ENCODE data around the gene HDAC4. TPM values are rescaled to one million over a fixed set of nuclear protein-coding genes. Genes with fewer than 3 reads are reported as not detected.

The HDAC4 gene
- polyA plus RNA-seq, 6 donors from 2014 or later = 1.5 to 6.8 (median 2.8) TPM; not detected in 1

DNA sequence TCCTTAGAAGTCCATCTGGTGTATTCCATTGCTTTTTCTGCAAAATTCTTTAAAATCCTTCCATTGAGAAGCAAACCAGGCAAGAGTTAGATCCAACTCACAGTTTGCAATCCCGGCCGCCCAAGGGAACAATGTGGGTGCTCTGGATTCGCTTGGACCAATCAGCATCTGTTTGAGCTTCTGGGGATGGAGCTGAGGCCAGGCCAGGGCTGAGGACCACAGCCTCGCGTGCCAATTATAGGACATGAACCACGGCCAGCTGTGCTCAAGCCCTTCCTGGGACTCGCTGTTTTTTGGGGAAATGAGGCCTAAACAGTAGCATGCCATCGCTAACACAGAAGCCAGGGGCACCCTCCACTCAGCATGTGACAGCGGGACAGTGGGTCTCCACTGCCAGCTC is 270.8 kb downstream of the HDAC4 start:
- Mint-ChIP-seq H3K4me1 (no peaks in the 10 kb centered on the region), H3K9me3 (no peaks in the 10 kb centered on the region), H3K4me3 (no peak overlapping the region), H3K27me3 (no peaks in the 10 kb centered on the region), H3K27ac (no peak overlapping the region), H3K36me3 (peaks cover 21 to 24% of the 10 kb centered on the region in 2 donors)
- ATAC-seq (ENCODE audit: low read depth in 2 of 2) (no peak), DNase-seq (no peak)

DNA sequence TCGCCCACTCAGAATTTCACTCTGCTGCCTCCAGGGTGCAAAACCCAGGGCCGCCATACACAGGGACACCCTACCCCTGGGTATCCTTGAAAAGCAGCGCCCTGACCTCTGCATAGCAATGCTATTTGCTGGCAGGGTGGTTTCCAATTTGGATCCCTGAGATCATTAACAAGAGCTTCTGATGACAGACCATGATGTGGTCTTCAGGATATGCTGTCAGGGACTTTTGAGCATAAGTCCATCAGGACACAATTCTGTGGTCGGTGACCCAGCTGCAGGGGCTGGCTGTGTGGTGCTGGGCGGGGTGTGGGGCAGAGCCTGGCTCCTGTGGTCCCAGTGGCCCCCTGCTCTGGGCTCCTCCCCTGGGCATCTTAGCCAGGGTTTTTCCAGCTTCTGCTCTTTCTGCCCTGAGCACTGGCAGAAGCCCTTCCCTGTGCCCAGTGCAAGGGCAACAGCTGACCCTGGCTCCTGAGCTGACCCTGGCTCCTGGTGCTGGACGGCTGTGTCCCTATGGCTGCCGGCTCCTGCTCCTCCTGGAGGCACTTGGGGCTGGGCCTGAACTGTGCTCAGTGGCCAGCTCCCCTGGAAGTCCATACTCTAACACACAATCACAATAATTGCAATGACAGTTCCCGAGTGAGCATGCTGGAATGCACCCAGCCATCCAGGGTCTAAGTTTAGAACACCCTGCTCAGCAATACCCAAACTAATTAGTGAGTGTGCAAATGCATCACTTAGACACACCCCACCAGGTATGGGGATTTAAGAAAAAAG is 271.5 kb downstream of the HDAC4 start:
- H3K27ac Mint-ChIP-seq = peak overlapping the region in 1 of 6 donors; percentile 89
- peaks cover 17 to 24% of the 10 kb centered on the region in 2 donors for H3K36me3 Mint-ChIP-seq
- no peak overlapping the region for H3K4me3 Mint-ChIP-seq
- ATAC-seq (ENCODE audit: low read depth in 2 of 2) = no peak
- no peaks in the 10 kb centered on the region for H3K27me3 Mint-ChIP-seq
- no peaks in the 10 kb centered on the region for H3K9me3 Mint-ChIP-seq
- no peaks in the 10 kb centered on the region for H3K4me1 Mint-ChIP-seq
- DNase-seq = no peak

DNA sequence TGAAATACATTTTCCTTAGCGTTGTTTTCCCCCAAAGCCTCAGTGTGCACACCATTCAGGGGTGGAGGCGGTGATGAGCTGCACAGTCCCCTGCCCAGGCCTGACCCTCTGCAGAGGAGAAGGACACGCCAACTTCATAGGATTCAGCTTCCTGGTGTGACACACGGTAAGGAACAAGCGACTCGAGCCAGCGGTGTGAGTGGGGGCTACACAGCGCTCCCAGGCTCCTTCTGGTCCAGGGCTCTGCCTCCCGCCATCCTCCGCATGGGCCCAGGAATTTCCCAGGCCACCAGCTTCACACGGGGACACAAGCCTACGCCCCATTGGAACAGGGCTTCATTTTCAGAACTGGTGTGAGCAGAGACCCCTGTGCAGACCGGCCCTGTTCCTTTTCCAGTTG is 272.1 kb downstream of the HDAC4 start:
- Mint-ChIP-seq H3K9me3 (no peaks in the 10 kb centered on the region), H3K27ac (peak overlapping the region in 1 of 6 donors; percentile 89), H3K4me1 (no peaks in the 10 kb centered on the region), H3K36me3 (peaks cover 17 to 31% of the 10 kb centered on the region in 2 donors), H3K27me3 (no peaks in the 10 kb centered on the region), H3K4me3 (peak overlapping the region in 1 of 8 donors; percentile 29)
- DNase-seq (no peak), ATAC-seq (ENCODE audit: low read depth in 2 of 2) (no peak)

DNA sequence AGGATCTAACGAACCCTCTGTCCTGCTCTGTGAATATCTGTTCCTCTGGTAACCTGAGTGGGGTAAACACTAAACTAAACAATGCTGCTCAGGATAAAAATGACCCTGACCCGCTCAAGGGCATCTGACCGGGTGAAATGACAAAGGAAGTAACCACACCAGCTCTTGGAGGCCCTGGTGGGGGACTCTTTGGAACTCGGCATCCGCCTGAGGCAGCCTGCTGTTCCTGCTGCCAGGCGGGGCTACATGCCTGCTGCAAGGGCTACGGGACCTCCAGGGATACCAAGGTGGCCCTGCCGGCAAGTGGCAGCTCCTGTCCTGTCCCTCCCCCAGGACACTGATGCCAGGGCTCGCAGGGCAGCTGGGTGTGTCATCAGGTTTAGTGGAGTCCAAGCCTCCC is 273.3 kb downstream of the HDAC4 start:
- DNase-seq (no peak), ATAC-seq (ENCODE audit: low read depth in 2 of 2) (no peak)
- Mint-ChIP-seq H3K36me3 (peaks cover 9 to 25% of the 10 kb centered on the region in 2 donors), H3K9me3 (no peaks in the 10 kb centered on the region), H3K4me3 (no peak overlapping the region), H3K27me3 (no peaks in the 10 kb centered on the region), H3K27ac (no peak overlapping the region), H3K4me1 (no peaks in the 10 kb centered on the region)

GRCh38 chr2:239125726-239126675 is 274.8 kb downstream of the HDAC4 start:
- no peaks in the 10 kb centered on the region for H3K4me1 Mint-ChIP-seq
- H3K27ac Mint-ChIP-seq = no peak overlapping the region
- H3K4me3 Mint-ChIP-seq = no peak overlapping the region
- no peaks in the 10 kb centered on the region for H3K27me3 Mint-ChIP-seq
- H3K9me3 Mint-ChIP-seq = no peaks in the 10 kb centered on the region
- DNase-seq = no peak
- ATAC-seq (ENCODE audit: low read depth in 2 of 2) = no peak
- peaks cover 8 to 18% of the 10 kb centered on the region in 2 donors for H3K36me3 Mint-ChIP-seq

GRCh38 chr2:239124152-239124899 is 276.5 kb downstream of the HDAC4 start:
- H3K27me3 Mint-ChIP-seq = no peaks in the 10 kb centered on the region
- peak overlapping the region in 1 of 6 donors; percentile 63 for H3K27ac Mint-ChIP-seq
- no peak for ATAC-seq (ENCODE audit: low read depth in 2 of 2)
- no peaks in the 10 kb centered on the region for H3K9me3 Mint-ChIP-seq
- DNase-seq = no peak
- no peak overlapping the region for H3K4me3 Mint-ChIP-seq
- peaks cover 8 to 18% of the 10 kb centered on the region in 2 donors for H3K36me3 Mint-ChIP-seq
- H3K4me1 Mint-ChIP-seq = peaks cover 0 to 5% (median 0%) of the 10 kb centered on the region in 3 donors

- no peak overlapping the region for H3K27ac Mint-ChIP-seq
- peaks cover 0 to 8% (median 0%) of the 10 kb centered on the region in 3 donors for H3K4me1 Mint-ChIP-seq
- H3K27me3 Mint-ChIP-seq = no peaks in the 10 kb centered on the region
- H3K9me3 Mint-ChIP-seq = no peaks in the 10 kb centered on the region
- peaks cover 8 to 19% of the 10 kb centered on the region in 2 donors for H3K36me3 Mint-ChIP-seq
- H3K4me3 Mint-ChIP-seq = no peak overlapping the region
- ATAC-seq (ENCODE audit: low read depth in 2 of 2) = no peak
- DNase-seq = no peak
Observed at GRCh38 chr2:239122421-239123110, 278.3 kb downstream of the HDAC4 start.

DNA sequence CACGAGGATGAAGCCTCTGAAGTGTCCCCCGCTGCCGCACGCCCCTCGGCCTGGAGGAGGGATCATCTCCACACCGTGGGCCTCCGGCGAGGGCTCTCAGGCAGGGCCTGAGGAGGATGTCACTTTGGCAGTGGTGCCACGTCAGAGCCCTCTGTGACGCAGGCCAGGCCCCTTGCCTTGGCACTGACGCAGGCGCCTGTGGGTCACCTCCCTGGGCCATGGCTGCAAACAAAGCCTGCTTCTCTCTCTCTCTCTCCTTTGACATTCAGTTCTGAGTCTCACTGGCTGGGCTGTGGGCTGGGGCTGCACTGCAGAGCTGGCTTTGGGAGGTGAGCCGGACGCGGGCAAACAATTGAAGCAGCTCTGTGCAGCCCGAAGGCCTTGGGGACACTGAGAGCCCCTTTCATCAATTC is 279.2 kb downstream of the HDAC4 start:
- no peak overlapping the region for H3K4me3 Mint-ChIP-seq
- ATAC-seq (ENCODE audit: low read depth in 2 of 2) = no peak
- no peaks in the 10 kb centered on the region for H3K9me3 Mint-ChIP-seq
- peaks cover 8 to 26% of the 10 kb centered on the region in 2 donors for H3K36me3 Mint-ChIP-seq
- DNase-seq = no peak
- H3K4me1 Mint-ChIP-seq = peaks cover 0 to 8% (median 0%) of the 10 kb centered on the region in 3 donors
- no peaks in the 10 kb centered on the region for H3K27me3 Mint-ChIP-seq
- H3K27ac Mint-ChIP-seq = peak overlapping the region in 1 of 6 donors; percentile 11

DNA sequence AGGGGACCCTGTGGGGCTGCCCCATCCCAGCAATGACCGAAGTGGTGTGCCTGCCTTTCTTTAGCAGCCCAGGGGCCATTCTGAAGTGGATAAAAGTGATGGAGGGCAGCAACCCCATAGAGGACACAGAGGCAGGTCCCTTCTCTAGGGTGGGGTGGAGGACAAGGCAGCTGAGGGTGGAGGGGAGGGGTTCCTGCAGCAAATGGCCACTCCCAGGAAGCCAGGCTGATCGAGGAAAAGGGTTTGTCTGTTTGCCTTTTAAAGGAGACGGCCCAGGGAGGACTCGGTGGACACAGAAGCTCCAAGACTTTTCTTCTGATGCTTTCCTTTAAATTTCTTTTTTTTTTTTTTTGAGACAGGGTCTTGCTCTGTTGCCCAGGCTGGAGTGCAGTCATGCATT is 280.2 kb downstream of the HDAC4 start:
- Mint-ChIP-seq H3K4me1 (peaks cover 0 to 15% (median 0%) of the 10 kb centered on the region in 3 donors), H3K27ac (no peak overlapping the region), H3K9me3 (no peaks in the 10 kb centered on the region), H3K4me3 (no peak overlapping the region), H3K36me3 (peaks cover 8 to 24% of the 10 kb centered on the region in 2 donors), H3K27me3 (no peaks in the 10 kb centered on the region)
- DNase-seq (no peak), ATAC-seq (ENCODE audit: low read depth in 2 of 2) (no peak)

DNA sequence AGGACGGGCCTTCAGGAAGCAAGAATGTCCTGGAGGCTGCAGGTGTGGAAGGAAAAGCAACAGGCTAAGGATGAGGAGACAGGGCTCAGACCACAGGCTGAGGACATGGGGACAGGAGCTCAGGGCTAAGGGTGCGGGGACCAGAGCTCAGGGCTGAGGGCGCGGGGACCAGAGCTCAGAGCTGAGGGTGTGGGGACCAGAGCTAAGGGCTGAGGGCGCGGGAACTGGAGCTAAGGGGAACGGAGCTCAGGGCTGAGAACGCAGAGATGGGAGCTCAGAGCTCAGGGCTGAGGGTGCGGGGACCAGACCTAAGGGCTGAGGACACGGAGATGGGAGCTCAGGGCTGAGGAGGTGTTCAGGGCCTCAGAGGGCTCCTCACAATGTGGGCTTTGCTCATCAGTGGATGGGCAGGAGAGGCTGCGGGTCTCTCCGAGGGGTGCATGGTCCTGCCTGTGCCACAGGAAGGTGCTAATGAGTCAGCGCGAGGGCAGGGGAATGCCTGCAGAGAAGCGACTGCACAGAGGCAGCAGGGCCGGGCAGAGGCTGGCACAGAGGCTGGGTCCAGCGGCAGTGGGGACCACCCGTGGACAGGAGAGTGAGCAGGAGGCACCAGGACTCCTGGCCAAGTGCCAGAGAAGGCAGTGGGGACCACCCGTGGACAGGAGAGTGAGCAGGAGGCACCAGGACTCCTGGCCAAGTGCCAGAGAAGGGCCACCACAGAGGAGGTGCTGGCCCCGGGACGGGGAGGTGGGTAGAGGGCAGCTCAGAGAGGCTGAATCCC is 281.3 kb downstream of the HDAC4 start:
- no peak for ATAC-seq (ENCODE audit: low read depth in 2 of 2)
- peak overlapping the region in 2 of 6 donors; percentile 10 to 91 for H3K27ac Mint-ChIP-seq
- no peak for DNase-seq
- H3K9me3 Mint-ChIP-seq = no peaks in the 10 kb centered on the region
- H3K4me1 Mint-ChIP-seq = peaks cover 0 to 15% (median 0%) of the 10 kb centered on the region in 3 donors
- no peaks in the 10 kb centered on the region for H3K27me3 Mint-ChIP-seq
- H3K36me3 Mint-ChIP-seq = peaks cover 0 to 15% of the 10 kb centered on the region in 2 donors
- no peak overlapping the region for H3K4me3 Mint-ChIP-seq

GRCh38 chr2:239118675-239119211 is 282.1 kb downstream of the HDAC4 start:
- no peak for ATAC-seq (ENCODE audit: low read depth in 2 of 2)
- Mint-ChIP-seq H3K27me3 (no peaks in the 10 kb centered on the region), H3K27ac (no peak overlapping the region)

GRCh38 chr2:239118264-239118663 is 282.6 kb downstream of the HDAC4 start:
- DNase-seq (no peak), ATAC-seq (ENCODE audit: low read depth in 2 of 2) (no peak)
- no peaks in the 10 kb centered on the region for H3K27me3 Mint-ChIP-seq
- peaks cover 0 to 15% (median 0%) of the 10 kb centered on the region in 3 donors for H3K4me1 Mint-ChIP-seq
- peaks cover 0 to 8% of the 10 kb centered on the region in 2 donors for H3K36me3 Mint-ChIP-seq
- peak overlapping the region in 1 of 6 donors; percentile 32 for H3K27ac Mint-ChIP-seq
- no peaks in the 10 kb centered on the region for H3K9me3 Mint-ChIP-seq
- no peak overlapping the region for H3K4me3 Mint-ChIP-seq

More at GRCh38 chr2:239118675-239119211, 282.1 kb downstream of the HDAC4 start:
- Mint-ChIP-seq H3K36me3 (peaks cover 0 to 9% of the 10 kb centered on the region in 2 donors), H3K9me3 (no peaks in the 10 kb centered on the region), H3K4me1 (peaks cover 0 to 15% (median 0%) of the 10 kb centered on the region in 3 donors), H3K4me3 (no peak overlapping the region)
- no peak for DNase-seq
